ENCODE data around the gene TOMM40.

- no peak for TF ChIP-seq CTCF (IDR thresholded peaks at IDR 0.05)
- TF ChIP-seq POLR2A (IDR thresholded peaks at IDR 0.05): no peak
These were observed 16.6 kb downstream of the TOMM40 start for GRCh38 chr19:44907613-44908012.

Measured in Peyer's patch (tissue), 4 donors.